NB4 (cell line): ENCODE results near the gene MFSD6.

Experiments
- MYC ChIP-seq: IDR thresholded peaks from 2 replicates; pipeline ENCODE4 v1.6.1; 2011; ENCODE audit warnings: low read depth, low read length
- POLR2A ChIP-seq: IDR thresholded peaks from 2 replicates; pipeline ENCODE4 v1.6.1; 2011; ENCODE audit warnings: mild to moderate bottlenecking; ENCODE audit not compliant: insufficient read length; ENCODE audit errors: extremely low read depth
- TF ChIP-seq, protein P1 (sequence below): IDR thresholded peaks from one replicate; pipeline ENCODE4 v1.5.1; 2012; ENCODE audit warnings: low read depth, low read length
- TF ChIP-seq, protein P2 (sequence below): IDR thresholded peaks from 2 replicates; pipeline ENCODE4 v1.6.1; 2011; ENCODE audit warnings: low read depth, low read length

DNA sequence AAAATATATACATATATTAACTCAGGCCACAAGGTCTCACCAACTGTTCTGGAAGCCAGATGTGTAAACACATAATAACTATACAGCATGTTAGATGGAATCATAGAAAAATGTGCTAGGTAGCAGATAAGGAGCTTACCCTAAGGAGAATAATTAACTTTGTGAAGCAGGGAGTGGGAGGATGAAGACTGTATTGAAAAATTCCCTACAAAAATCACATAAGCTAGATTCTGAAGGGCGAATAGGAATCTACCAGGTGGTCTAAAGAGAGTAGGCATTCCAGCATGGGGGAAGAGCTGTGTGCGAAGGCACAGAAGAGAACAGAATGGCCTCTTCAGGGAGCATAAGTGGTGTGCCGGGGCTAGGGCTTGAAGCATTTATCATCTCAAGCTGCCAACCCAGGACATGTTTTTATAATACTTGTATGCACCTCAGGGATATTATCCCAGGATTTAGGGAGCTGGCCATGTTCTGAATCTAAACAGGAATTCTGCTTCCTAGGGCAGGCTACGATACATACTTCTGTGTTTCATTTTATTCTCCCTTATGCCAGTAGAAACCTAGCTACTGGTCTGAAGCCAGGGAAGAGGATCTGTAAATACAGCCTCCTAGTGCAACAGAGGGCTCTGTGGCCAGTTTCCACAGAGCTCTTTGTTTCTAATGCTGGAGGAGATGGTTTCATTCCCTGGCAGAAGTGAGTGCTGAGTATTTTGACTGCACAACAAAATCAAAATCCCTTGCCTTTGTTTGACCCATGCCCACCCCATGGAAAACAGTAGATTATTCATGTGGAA is 69.7 kb downstream of the MFSD6 start:
- TF ChIP-seq POLR2A (no peak), MYC (no peak)
- TF ChIP-seq, protein P1, sequence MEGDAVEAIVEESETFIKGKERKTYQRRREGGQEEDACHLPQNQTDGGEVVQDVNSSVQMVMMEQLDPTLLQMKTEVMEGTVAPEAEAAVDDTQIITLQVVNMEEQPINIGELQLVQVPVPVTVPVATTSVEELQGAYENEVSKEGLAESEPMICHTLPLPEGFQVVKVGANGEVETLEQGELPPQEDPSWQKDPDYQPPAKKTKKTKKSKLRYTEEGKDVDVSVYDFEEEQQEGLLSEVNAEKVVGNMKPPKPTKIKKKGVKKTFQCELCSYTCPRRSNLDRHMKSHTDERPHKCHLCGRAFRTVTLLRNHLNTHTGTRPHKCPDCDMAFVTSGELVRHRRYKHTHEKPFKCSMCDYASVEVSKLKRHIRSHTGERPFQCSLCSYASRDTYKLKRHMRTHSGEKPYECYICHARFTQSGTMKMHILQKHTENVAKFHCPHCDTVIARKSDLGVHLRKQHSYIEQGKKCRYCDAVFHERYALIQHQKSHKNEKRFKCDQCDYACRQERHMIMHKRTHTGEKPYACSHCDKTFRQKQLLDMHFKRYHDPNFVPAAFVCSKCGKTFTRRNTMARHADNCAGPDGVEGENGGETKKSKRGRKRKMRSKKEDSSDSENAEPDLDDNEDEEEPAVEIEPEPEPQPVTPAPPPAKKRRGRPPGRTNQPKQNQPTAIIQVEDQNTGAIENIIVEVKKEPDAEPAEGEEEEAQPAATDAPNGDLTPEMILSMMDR, result no peak
- TF ChIP-seq, protein P2, sequence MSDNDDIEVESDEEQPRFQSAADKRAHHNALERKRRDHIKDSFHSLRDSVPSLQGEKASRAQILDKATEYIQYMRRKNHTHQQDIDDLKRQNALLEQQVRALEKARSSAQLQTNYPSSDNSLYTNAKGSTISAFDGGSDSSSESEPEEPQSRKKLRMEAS, result no peak
